ENCODE data around the gene HOXD10. TPM values are rescaled to one million over a fixed set of nuclear protein-coding genes. Genes with fewer than 3 reads are reported as not detected.

Gene HOXD10
- total and polyA plus RNA-seq, 7 experiments from 2014 or later, result not detected

GRCh38 chr2:176096986-176097819 lies 19.4 kb upstream of the HOXD10 start:
- Mint-ChIP-seq H3K27ac (peak overlapping the region in 1 of 9 donors; percentile 30), H3K4me3 (peak overlapping the region; percentile 72 to 86 (median 76)), H3K36me3 (peaks cover 0 to 5% (median 0%) of the 10 kb centered on the region in 5 donors), H3K27me3 (peaks cover 78 to 88% (median 81%) of the 10 kb centered on the region in 5 donors), H3K9me3 (peaks cover 0 to 33% (median 7%) of the 10 kb centered on the region in 11 donors), H3K4me1 (peaks cover 17 to 35% (median 29%) of the 10 kb centered on the region in 7 donors)
- DNase-seq, result peak in 4 of 9 donors; percentile 47 to 63 (median 59)
- Histone ChIP-seq H3K36me3 (ENCODE audit: control insufficient read depth in 2 of 3, insufficient read depth in 3 of 3, low read length in 3 of 3) (no peaks in the 10 kb centered on the region), H3K9me3 (ENCODE audit: control insufficient read depth in 2 of 3, low read length in 3 of 3) (peaks cover 0 to 4% (median 0%) of the 10 kb centered on the region in 3 experiments), H3K4me3 (ENCODE audit: low read length) (peak overlapping the region; percentile 35), H3K4me1 (ENCODE audit: control insufficient read depth in 2 of 2, insufficient read depth in 2 of 2, low read length in 2 of 2) (peaks cover 14 to 18% of the 10 kb centered on the region in 2 donors), H3K27me3 (ENCODE audit: control insufficient read depth in 2 of 2, insufficient read depth in 2 of 2, low read length in 2 of 2) (peaks cover 38 to 60% of the 10 kb centered on the region in 2 donors), H3K27ac (ENCODE audit: low read depth, low read length) (no peak overlapping the region)
- peak; percentile 81 for ATAC-seq
- POLR2A ChIA-PET, result interaction anchor here (0.6 to 1.2 kb wide), 2 partner anchors 23 to 407 kb away, joined by 3 to 4 read pairs; no protein-coding TSS in a partner anchor
- CTCF ChIA-PET, result interaction anchor here (0.7 to 1.9 kb wide), 7 partner anchors 407 to 846 kb away, joined by 3 to 25 read pairs (median 5); no protein-coding TSS in a partner anchor
- intact Hi-C loops (cut with micrococcal nuclease), result loop anchor here (1.0 to 5.0 kb wide), 9 partner anchors 35 to 1395 kb away; partner anchors contain the start of gene LNPK (in 1 of the 2)

GRCh38 chr2:176097820-176098365 lies 18.7 kb upstream of the HOXD10 start:
- H3K27me3 Mint-ChIP-seq, result peaks cover 84 to 94% (median 88%) of the 10 kb centered on the region in 5 donors
- peak overlapping the region; percentile 72 to 86 (median 76) for H3K4me3 Mint-ChIP-seq
- peaks cover 17 to 35% (median 29%) of the 10 kb centered on the region in 7 donors for H3K4me1 Mint-ChIP-seq
- CTCF ChIA-PET, result interaction anchor here (0.7 to 1.8 kb wide), 4 partner anchors 408 to 847 kb away, joined by 4 to 25 read pairs (median 6); no protein-coding TSS in a partner anchor
- POLR2A ChIA-PET, result interaction anchor here (1.2 kb wide), 1 partner anchor 408 kb away, joined by 4 read pairs; no protein-coding TSS in a partner anchor
- H3K9me3 Mint-ChIP-seq, result peaks cover 0 to 33% (median 7%) of the 10 kb centered on the region in 11 donors
- ATAC-seq (no peak), DNase-seq (no peak)
- H3K36me3 ChIP-seq (ENCODE audit: control insufficient read depth in 2 of 3, insufficient read depth in 3 of 3, low read length in 3 of 3), result no peaks in the 10 kb centered on the region
- peak overlapping the region; percentile 35 for H3K4me3 ChIP-seq (ENCODE audit: low read length)
- no peak overlapping the region for H3K27ac ChIP-seq (ENCODE audit: low read depth, low read length)
- intact Hi-C loops (cut with micrococcal nuclease), result loop anchor here (1.0 to 5.0 kb wide), 10 partner anchors 19 to 1396 kb away; partner anchors contain the start of gene LNPK (in 1 of the 2)
- peak overlapping the region in 1 of 9 donors; percentile 30 for H3K27ac Mint-ChIP-seq
- H3K9me3 ChIP-seq (ENCODE audit: control insufficient read depth in 2 of 3, low read length in 3 of 3), result peaks cover 0 to 4% (median 0%) of the 10 kb centered on the region in 3 experiments
- H3K27me3 ChIP-seq (ENCODE audit: control insufficient read depth in 2 of 2, insufficient read depth in 2 of 2, low read length in 2 of 2), result peaks cover 38 to 67% of the 10 kb centered on the region in 2 donors
- H3K4me1 ChIP-seq (ENCODE audit: control insufficient read depth in 2 of 2, insufficient read depth in 2 of 2, low read length in 2 of 2), result peaks cover 14 to 18% of the 10 kb centered on the region in 2 donors
- peaks cover 0 to 5% (median 0%) of the 10 kb centered on the region in 5 donors for H3K36me3 Mint-ChIP-seq

GRCh38 chr2:176098366-176099158 lies 18.0 kb upstream of the HOXD10 start:
- intact Hi-C loops (cut with micrococcal nuclease), result loop anchor here in 1 of 2 donors (2.0 to 5.0 kb wide), 3 partner anchors 20 to 1396 kb away; no protein-coding TSS in a partner anchor
- CTCF ChIA-PET, result interaction anchor here (1.1 to 1.8 kb wide), 2 partner anchors 409 to 847 kb away, joined by 5 to 25 read pairs; no protein-coding TSS in a partner anchor
- peaks cover 12 to 14% of the 10 kb centered on the region in 2 donors for H3K4me1 ChIP-seq (ENCODE audit: control insufficient read depth in 2 of 2, insufficient read depth in 2 of 2, low read length in 2 of 2)
- POLR2A ChIA-PET, result interaction anchor here (1.2 kb wide), 1 partner anchor 408 kb away, joined by 4 read pairs; no protein-coding TSS in a partner anchor
- no peaks in the 10 kb centered on the region for H3K9me3 ChIP-seq (ENCODE audit: control insufficient read depth in 2 of 3, low read length in 3 of 3)
- H3K4me3 ChIP-seq (ENCODE audit: low read length), result no peak overlapping the region
- DNase-seq, result no peak
- Mint-ChIP-seq H3K27me3 (peaks cover 85 to 95% (median 90%) of the 10 kb centered on the region in 5 donors), H3K9me3 (peaks cover 0 to 37% (median 7%) of the 10 kb centered on the region in 11 donors), H3K27ac (peak overlapping the region in 1 of 9 donors; percentile 40), H3K4me1 (peaks cover 14 to 29% (median 25%) of the 10 kb centered on the region in 7 donors), H3K36me3 (peaks cover 0 to 5% (median 0%) of the 10 kb centered on the region in 5 donors), H3K4me3 (peak overlapping the region in 3 of 10 donors; percentile 24 to 75 (median 72))
- no peak overlapping the region for H3K27ac ChIP-seq (ENCODE audit: low read depth, low read length)
- no peak for ATAC-seq
- peaks cover 42 to 68% of the 10 kb centered on the region in 2 donors for H3K27me3 ChIP-seq (ENCODE audit: control insufficient read depth in 2 of 2, insufficient read depth in 2 of 2, low read length in 2 of 2)
- H3K36me3 ChIP-seq (ENCODE audit: control insufficient read depth in 2 of 3, insufficient read depth in 3 of 3, low read length in 3 of 3), result no peaks in the 10 kb centered on the region

GRCh38 chr2:176099159-176099727 lies 17.3 kb upstream of the HOXD10 start:
- ChIA-PET CTCF (no interaction called here), POLR2A (no interaction called here)
- ATAC-seq, result no peak
- Mint-ChIP-seq H3K4me1 (peaks cover 14 to 28% (median 22%) of the 10 kb centered on the region in 7 donors), H3K9me3 (peaks cover 0 to 32% (median 2%) of the 10 kb centered on the region in 11 donors), H3K36me3 (peaks cover 0 to 5% (median 0%) of the 10 kb centered on the region in 5 donors), H3K4me3 (peak overlapping the region in 3 of 10 donors; percentile 17 to 24 (median 20)), H3K27me3 (peaks cover 85 to 95% (median 90%) of the 10 kb centered on the region in 5 donors), H3K27ac (peak overlapping the region in 3 of 9 donors; percentile 29 to 45 (median 40))
- Histone ChIP-seq H3K4me1 (ENCODE audit: control insufficient read depth in 2 of 2, insufficient read depth in 2 of 2, low read length in 2 of 2) (peaks cover 10 to 14% of the 10 kb centered on the region in 2 donors), H3K4me3 (ENCODE audit: low read length) (no peak overlapping the region), H3K36me3 (ENCODE audit: control insufficient read depth in 2 of 3, insufficient read depth in 3 of 3, low read length in 3 of 3) (no peaks in the 10 kb centered on the region), H3K27ac (ENCODE audit: low read depth, low read length) (no peak overlapping the region), H3K27me3 (ENCODE audit: control insufficient read depth in 2 of 2, insufficient read depth in 2 of 2, low read length in 2 of 2) (peaks cover 41 to 67% of the 10 kb centered on the region in 2 donors), H3K9me3 (ENCODE audit: control insufficient read depth in 2 of 3, low read length in 3 of 3) (no peaks in the 10 kb centered on the region)
- no peak for DNase-seq
- intact Hi-C loops (cut with micrococcal nuclease), result loop anchor here in 1 of 2 donors (2.0 to 5.0 kb wide), 3 partner anchors 20 to 1397 kb away; no protein-coding TSS in a partner anchor

GRCh38 chr2:176099728-176100546 lies 16.6 kb upstream of the HOXD10 start, which contains the start of gene HOXD12:
Gene HOXD12 (plus strand): TSS chr2:176099795. CDS start chr2:176099802, 7 bp downstream.
- Mint-ChIP-seq H3K4me3 (peak within 1 kb of the TSS in 3 of 10 donors; percentile 17 to 24 (median 20)), H3K4me1 (peaks cover 19 to 33% (median 22%) of the 10 kb centered on the region in 7 donors), H3K9me3 (peaks cover 0 to 27% (median 0%) of the 10 kb centered on the region in 11 donors), H3K36me3 (peaks cover 0 to 5% (median 0%) of the 10 kb centered on the region in 5 donors), H3K27ac (peak within 1 kb of the TSS in 4 of 9 donors; percentile 14 to 45 (median 34)), H3K27me3 (peaks cover 85 to 95% (median 90%) of the 10 kb centered on the region in 5 donors)
- peak in 2 of 9 donors; percentile 6 to 20 for DNase-seq
- Histone ChIP-seq H3K4me3 (ENCODE audit: low read length) (no peak within 1 kb of the TSS), H3K27me3 (ENCODE audit: control insufficient read depth in 2 of 2, insufficient read depth in 2 of 2, low read length in 2 of 2) (peaks cover 34 to 63% of the 10 kb centered on the region in 2 donors), H3K4me1 (ENCODE audit: control insufficient read depth in 2 of 2, insufficient read depth in 2 of 2, low read length in 2 of 2) (peaks cover 10 to 14% of the 10 kb centered on the region in 2 donors), H3K9me3 (ENCODE audit: control insufficient read depth in 2 of 3, low read length in 3 of 3) (no peaks in the 10 kb centered on the region), H3K27ac (ENCODE audit: low read depth, low read length) (no peak within 1 kb of the TSS), H3K36me3 (ENCODE audit: control insufficient read depth in 2 of 3, insufficient read depth in 3 of 3, low read length in 3 of 3) (no peaks in the 10 kb centered on the region)
- ATAC-seq, result no peak
- CTCF ChIA-PET, result no interaction called here
- intact Hi-C loops (cut with micrococcal nuclease), result loop anchor here in 1 of 2 donors (2.0 to 5.0 kb wide), 3 partner anchors 21 to 1398 kb away; no protein-coding TSS in a partner anchor
- POLR2A ChIA-PET, result no interaction called here

Data from naive thymus-derived CD4-positive, alpha-beta T cell (primary cell).